ENCODE measurements around the gene CNTLN. TPM values are rescaled to one million over a fixed set of nuclear protein-coding genes. Genes with fewer than 3 reads are reported as not detected.

Gene CNTLN
- total RNA-seq, 1 donor from 2014 or later = 14.1 TPM

- DNase-seq (ENCODE audit: extremely low spot score, unreplicated experiment) = no peak
- Mint-ChIP-seq H3K36me3 (no peaks in the 10 kb centered on the region), H3K4me1 (ENCODE audit: unreplicated experiment) (no peaks in the 10 kb centered on the region), H3K9me3 (no peaks in the 10 kb centered on the region), H3K27ac (no peak overlapping the region), H3K27me3 (no peaks in the 10 kb centered on the region), H3K4me3 (no peak overlapping the region)
- TF ChIP-seq CTCF (conservative IDR thresholded peaks at IDR 0.05) = no peak
Measured at GRCh38 chr9:17361378-17361777, 226.5 kb downstream of the CNTLN start.

GRCh38 chr9:17367035-17367434 lies 232.2 kb downstream of the CNTLN start:
- peaks cover 24% of the 10 kb centered on the region for H3K36me3 Mint-ChIP-seq
- no peaks in the 10 kb centered on the region for H3K4me1 Mint-ChIP-seq (ENCODE audit: unreplicated experiment)
- H3K27ac Mint-ChIP-seq = no peak overlapping the region
- peaks cover 4% of the 10 kb centered on the region for H3K9me3 Mint-ChIP-seq
- no peak for DNase-seq (ENCODE audit: extremely low spot score, unreplicated experiment)
- TF ChIP-seq CTCF (conservative IDR thresholded peaks at IDR 0.05) = no peak
- no peaks in the 10 kb centered on the region for H3K27me3 Mint-ChIP-seq
- H3K4me3 Mint-ChIP-seq = no peak overlapping the region

- H3K27me3 Mint-ChIP-seq = no peaks in the 10 kb centered on the region
- peaks cover 3% of the 10 kb centered on the region for H3K36me3 Mint-ChIP-seq
- H3K4me3 Mint-ChIP-seq = no peak overlapping the region
- TF ChIP-seq CTCF (conservative IDR thresholded peaks at IDR 0.05) = no peak
- H3K27ac Mint-ChIP-seq = no peak overlapping the region
- DNase-seq (ENCODE audit: extremely low spot score, unreplicated experiment) = no peak
- H3K9me3 Mint-ChIP-seq = no peaks in the 10 kb centered on the region
- no peaks in the 10 kb centered on the region for H3K4me1 Mint-ChIP-seq (ENCODE audit: unreplicated experiment)
Measured at GRCh38 chr9:17380126-17380861, 245.5 kb downstream of the CNTLN start.

- no peak for DNase-seq (ENCODE audit: extremely low spot score, unreplicated experiment)
- peaks cover 9% of the 10 kb centered on the region for H3K4me1 Mint-ChIP-seq (ENCODE audit: unreplicated experiment)
- no peaks in the 10 kb centered on the region for H3K36me3 Mint-ChIP-seq
- H3K9me3 Mint-ChIP-seq = no peaks in the 10 kb centered on the region
- no peak overlapping the region for H3K4me3 Mint-ChIP-seq
- H3K27ac Mint-ChIP-seq = no peak overlapping the region
- TF ChIP-seq CTCF (conservative IDR thresholded peaks at IDR 0.05) = no peak
- no peaks in the 10 kb centered on the region for H3K27me3 Mint-ChIP-seq
Measured at GRCh38 chr9:17387565-17387964, 252.7 kb downstream of the CNTLN start.

- no peak overlapping the region for H3K4me3 Mint-ChIP-seq
- no peak for DNase-seq (ENCODE audit: extremely low spot score, unreplicated experiment)
- no peaks in the 10 kb centered on the region for H3K9me3 Mint-ChIP-seq
- peaks cover 9% of the 10 kb centered on the region for H3K4me1 Mint-ChIP-seq (ENCODE audit: unreplicated experiment)
- no peak overlapping the region for H3K27ac Mint-ChIP-seq
- H3K36me3 Mint-ChIP-seq = no peaks in the 10 kb centered on the region
- no peaks in the 10 kb centered on the region for H3K27me3 Mint-ChIP-seq
- TF ChIP-seq CTCF (conservative IDR thresholded peaks at IDR 0.05) = no peak
Measured at GRCh38 chr9:17389026-17389425, 254.2 kb downstream of the CNTLN start.
